ENCODE data around the gene RPL22. TPM values are rescaled to one million over a fixed set of nuclear protein-coding genes. Genes with fewer than 3 reads are reported as not detected.

Gene RPL22
- total and polyA plus RNA-seq, 11 donors: 63.6 to 353 (median 241) TPM

DNA sequence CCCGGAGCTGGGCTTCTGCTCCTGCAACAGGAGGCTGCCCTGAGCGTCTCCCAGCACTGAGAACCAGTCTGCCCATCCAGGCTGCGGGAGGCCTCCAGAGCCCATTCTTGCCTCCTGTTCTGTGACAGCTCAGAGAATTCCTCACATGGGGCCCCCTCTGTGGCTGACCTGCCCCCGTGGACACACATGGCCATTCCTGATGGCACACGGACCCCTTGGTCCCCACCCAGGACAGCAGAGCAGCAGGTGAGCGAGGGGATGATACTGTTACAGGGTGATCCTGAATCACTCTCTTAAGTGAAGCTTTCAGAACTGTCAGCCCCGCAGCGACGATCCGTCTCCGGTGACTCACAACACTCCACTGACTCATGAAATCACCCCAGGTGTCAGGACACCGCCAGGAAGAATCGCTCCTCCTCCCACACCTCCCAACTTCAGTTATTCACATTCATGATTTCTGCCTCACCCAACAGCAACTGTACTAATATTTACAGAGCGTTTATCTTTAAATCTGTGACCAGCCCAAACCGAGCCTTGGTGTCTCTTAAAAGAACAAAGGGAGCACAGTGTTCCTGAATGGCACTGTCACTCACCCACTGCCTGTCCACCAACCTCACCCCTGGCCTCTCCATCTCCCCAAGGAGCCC lies 41.7 kb downstream of the RPL22 start:
- Histone ChIP-seq H3K9me3 (no peaks in the 10 kb centered on the region), H3K36me3 (no peaks in the 10 kb centered on the region), H3K4me1 (no peaks in the 10 kb centered on the region), H3K4me3 (no peak overlapping the region), H3K27me3 (peaks cover 0 to 34% (median 0%) of the 10 kb centered on the region in 9 donors), H3K27ac (no peak overlapping the region)
- no peak for DNase-seq
- WGBS, 4 donors: 64 to 71% (median 67%) methylated on average over 10 to 15 of the region's 15 CpGs
- ATAC-seq: no peak
- no peak for TF ChIP-seq POLR2A (IDR thresholded peaks at IDR 0.05)
- TF ChIP-seq, protein P1, sequence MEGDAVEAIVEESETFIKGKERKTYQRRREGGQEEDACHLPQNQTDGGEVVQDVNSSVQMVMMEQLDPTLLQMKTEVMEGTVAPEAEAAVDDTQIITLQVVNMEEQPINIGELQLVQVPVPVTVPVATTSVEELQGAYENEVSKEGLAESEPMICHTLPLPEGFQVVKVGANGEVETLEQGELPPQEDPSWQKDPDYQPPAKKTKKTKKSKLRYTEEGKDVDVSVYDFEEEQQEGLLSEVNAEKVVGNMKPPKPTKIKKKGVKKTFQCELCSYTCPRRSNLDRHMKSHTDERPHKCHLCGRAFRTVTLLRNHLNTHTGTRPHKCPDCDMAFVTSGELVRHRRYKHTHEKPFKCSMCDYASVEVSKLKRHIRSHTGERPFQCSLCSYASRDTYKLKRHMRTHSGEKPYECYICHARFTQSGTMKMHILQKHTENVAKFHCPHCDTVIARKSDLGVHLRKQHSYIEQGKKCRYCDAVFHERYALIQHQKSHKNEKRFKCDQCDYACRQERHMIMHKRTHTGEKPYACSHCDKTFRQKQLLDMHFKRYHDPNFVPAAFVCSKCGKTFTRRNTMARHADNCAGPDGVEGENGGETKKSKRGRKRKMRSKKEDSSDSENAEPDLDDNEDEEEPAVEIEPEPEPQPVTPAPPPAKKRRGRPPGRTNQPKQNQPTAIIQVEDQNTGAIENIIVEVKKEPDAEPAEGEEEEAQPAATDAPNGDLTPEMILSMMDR (IDR thresholded peaks at IDR 0.05): no peak
- intact Hi-C loops (cut with DNase I): no loop called here

DNA sequence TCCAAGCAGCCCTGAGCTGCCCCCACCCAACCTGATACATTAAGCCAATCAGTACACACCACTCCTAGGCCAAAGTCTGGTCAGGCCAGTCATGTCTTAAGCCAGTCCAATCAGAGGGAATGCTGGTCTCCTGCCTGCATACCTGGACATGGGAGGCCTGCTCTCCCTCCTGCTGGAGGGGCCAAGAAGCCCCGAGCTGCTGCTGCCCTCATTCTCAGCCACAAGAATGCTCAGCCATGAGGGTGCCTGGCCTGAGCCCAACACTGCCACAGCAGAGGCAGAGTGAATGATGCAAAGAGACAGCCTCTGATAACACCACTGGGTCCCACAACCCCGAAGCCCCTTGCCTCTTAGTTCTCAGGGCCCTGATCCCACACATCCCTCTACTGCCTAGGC lies 42.3 kb downstream of the RPL22 start:
- Histone ChIP-seq H3K4me1 (no peaks in the 10 kb centered on the region), H3K4me3 (no peak overlapping the region), H3K27ac (no peak overlapping the region), H3K36me3 (no peaks in the 10 kb centered on the region), H3K27me3 (peaks cover 0 to 34% (median 0%) of the 10 kb centered on the region in 9 donors), H3K9me3 (no peaks in the 10 kb centered on the region)
- no peak for DNase-seq
- TF ChIP-seq POLR2A (IDR thresholded peaks at IDR 0.05): no peak
- TF ChIP-seq, protein P1 (IDR thresholded peaks at IDR 0.05): no peak
- 58 to 63% (median 60%) methylated on average over 2 of the region's 2 CpGs; no CpG with 5 or more reads in 1 of the 4 donors for WGBS, 4 donors
- intact Hi-C loops (cut with DNase I): no loop called here
- no peak for ATAC-seq

DNA sequence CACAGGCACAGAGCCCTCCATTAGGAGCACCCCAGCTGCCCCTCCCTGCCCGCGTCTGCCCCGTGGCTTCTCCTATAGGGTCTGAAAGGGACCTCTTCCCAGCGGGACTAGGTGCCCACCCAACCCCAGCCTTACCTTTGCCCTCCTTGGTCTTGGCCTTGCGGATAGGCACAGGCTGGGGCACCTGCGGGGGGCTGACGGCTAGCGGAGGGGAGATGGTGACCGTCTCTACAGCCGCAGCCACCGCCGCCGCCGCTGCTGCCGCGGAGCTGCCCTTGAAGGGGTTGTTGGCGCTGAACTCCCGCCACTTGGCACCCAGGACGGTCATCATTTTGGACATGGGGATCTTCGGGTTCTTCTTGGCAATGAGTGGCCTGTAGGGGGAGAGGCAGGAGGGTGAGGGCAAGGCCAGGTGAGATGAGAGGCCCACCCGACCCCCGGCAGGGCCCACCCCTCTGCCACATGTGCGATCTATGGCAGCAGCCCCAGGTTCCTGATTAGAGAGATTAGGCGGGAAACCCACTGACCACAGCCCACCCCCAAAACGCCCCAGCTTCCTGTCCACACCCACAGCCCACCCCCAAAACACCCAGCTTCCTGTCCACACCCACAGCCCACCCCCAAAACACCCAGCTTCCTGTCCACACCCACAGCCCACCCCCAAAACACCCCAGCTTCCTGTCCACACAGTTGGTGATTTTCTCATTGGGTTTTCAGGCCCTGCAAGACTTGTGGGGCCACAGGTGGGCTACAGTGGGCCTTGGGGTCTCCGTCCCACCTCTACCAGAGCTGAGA lies 44.7 kb downstream of the RPL22 start:
- Histone ChIP-seq H3K27me3 (peaks cover 0 to 17% (median 0%) of the 10 kb centered on the region in 9 donors), H3K36me3 (no peaks in the 10 kb centered on the region), H3K4me1 (no peaks in the 10 kb centered on the region), H3K9me3 (no peaks in the 10 kb centered on the region), H3K4me3 (no peak overlapping the region), H3K27ac (no peak overlapping the region)
- intact Hi-C loops (cut with DNase I): no loop called here
- no peak for TF ChIP-seq POLR2A (IDR thresholded peaks at IDR 0.05)
- TF ChIP-seq, protein P1 (IDR thresholded peaks at IDR 0.05): no peak
- DNase-seq (no peak), ATAC-seq (no peak)
- 83 to 86% (median 84%) methylated on average over 18 to 26 of the region's 26 CpGs for WGBS, 4 donors

DNA sequence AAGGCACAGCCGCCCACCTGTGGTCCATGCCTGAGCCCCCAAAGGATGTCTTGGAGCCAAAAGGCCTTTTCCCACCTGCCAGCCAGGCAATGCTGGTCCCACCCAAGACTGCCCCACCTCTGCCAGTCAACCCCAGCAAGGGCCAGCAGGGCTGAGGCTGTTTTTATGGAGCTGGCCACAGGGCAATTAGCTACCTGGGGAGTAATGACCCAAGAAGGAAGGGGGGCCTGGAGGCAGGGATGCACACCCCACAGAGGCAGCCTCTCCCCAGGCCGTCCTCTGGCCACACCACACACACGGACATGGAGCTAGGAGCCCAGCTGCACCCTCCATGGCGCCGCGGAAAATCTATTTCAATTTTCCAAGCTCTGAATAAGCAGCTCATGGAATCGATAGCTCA lies 46.5 kb downstream of the RPL22 start:
- TF ChIP-seq, protein P1 (IDR thresholded peaks at IDR 0.05): no peak
- no peak for TF ChIP-seq POLR2A (IDR thresholded peaks at IDR 0.05)
- intact Hi-C loops (cut with DNase I): no loop called here
- Histone ChIP-seq H3K4me3 (no peak overlapping the region), H3K9me3 (no peaks in the 10 kb centered on the region), H3K27me3 (peaks cover 0 to 27% (median 13%) of the 10 kb centered on the region in 9 donors), H3K4me1 (peaks cover 0 to 9% (median 0%) of the 10 kb centered on the region in 12 donors), H3K27ac (no peak overlapping the region), H3K36me3 (no peaks in the 10 kb centered on the region)
- 69 to 81% (median 77%) methylated on average over 5 to 7 of the region's 7 CpGs for WGBS, 4 donors
- no peak for DNase-seq
- no peak for ATAC-seq

Data from heart left ventricle (tissue), 16 donors.